Tibial nerve (tissue), 4 donors: ENCODE results near the gene MAOB.

Experiments used
- EP300 ChIP-seq, 2 donors: sonication (generic); formaldehyde crosslinking; IDR thresholded peaks; one replicate each; pipeline ENCODE4 v1.6.1; 2017; ENCODE audit warnings: antibody characterized with exemption in 2 of 2, mild to moderate bottlenecking in 1 of 2
- POLR2A ChIP-seq, 2 donors: fragments of 450-650 bp; IDR thresholded peaks; one replicate each; pipeline ENCODE4 v1.6.1; 2017; ENCODE audit warnings: antibody characterized with exemption in 2 of 2, mild to moderate bottlenecking in 2 of 2, moderate library complexity in 2 of 2
- TF ChIP-seq, protein P1 (sequence below), 5 experiments: fragments of 200-600 bp in 3 of 5; fragments of 450-650 bp in 2 of 5; sonication (generic) in 3 of 5; IDR thresholded peaks; one replicate each; pipeline ENCODE4 v1.5.1; 2016 to 2019; ENCODE audit warnings: antibody characterized with exemption in 5 of 5, mild to moderate bottlenecking in 3 of 5, moderate library complexity in 2 of 5

DNA sequence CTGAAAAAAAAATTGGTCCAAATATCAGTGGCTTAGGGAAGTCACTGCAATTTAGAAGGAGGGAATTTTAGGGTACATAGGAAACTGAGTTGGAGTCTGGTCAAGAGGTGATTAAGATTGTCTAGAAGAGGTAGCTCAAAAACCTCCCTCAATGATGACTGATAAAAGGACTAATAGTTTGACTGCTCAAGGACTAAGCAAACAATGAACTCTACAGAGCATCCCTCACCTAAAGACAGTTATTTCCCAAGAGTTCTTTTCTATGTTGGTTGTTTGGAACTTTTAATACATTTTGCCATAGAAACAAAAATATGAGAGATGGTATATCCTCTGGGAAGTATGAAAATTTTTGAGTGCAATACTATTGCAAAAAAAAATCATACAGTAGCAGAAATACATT is 35.7 kb downstream of the MAOB start:
- TF ChIP-seq EP300 (IDR thresholded peaks at IDR 0.05) (no peak), POLR2A (IDR thresholded peaks at IDR 0.05) (no peak)
- TF ChIP-seq, protein P1, sequence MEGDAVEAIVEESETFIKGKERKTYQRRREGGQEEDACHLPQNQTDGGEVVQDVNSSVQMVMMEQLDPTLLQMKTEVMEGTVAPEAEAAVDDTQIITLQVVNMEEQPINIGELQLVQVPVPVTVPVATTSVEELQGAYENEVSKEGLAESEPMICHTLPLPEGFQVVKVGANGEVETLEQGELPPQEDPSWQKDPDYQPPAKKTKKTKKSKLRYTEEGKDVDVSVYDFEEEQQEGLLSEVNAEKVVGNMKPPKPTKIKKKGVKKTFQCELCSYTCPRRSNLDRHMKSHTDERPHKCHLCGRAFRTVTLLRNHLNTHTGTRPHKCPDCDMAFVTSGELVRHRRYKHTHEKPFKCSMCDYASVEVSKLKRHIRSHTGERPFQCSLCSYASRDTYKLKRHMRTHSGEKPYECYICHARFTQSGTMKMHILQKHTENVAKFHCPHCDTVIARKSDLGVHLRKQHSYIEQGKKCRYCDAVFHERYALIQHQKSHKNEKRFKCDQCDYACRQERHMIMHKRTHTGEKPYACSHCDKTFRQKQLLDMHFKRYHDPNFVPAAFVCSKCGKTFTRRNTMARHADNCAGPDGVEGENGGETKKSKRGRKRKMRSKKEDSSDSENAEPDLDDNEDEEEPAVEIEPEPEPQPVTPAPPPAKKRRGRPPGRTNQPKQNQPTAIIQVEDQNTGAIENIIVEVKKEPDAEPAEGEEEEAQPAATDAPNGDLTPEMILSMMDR (IDR thresholded peaks at IDR 0.05): no peak
